GM21423 (cell line): ENCODE data around the gene CROCC2.

Experiments
- ATAC-seq: cut with Tn5 transposase; IDR thresholded peaks from one replicate; pipeline ENCODE4 v1.9.1; 2021; ENCODE audit warnings: mild to moderate bottlenecking, moderate library complexity; ENCODE audit not compliant: unreplicated experiment

The CROCC2 gene

GRCh38 chr2:240954436-240955305 is 48.5 kb downstream of the CROCC2 start:
- no peak for ATAC-seq

- ATAC-seq: no peak
These were observed 49.4 kb downstream of the CROCC2 start for GRCh38 chr2:240955306-240956170.

- no peak for ATAC-seq
These were observed 50.2 kb downstream of the CROCC2 start for GRCh38 chr2:240956171-240956934.

GRCh38 chr2:240956935-240957655 is 51.0 kb downstream of the CROCC2 start:
- ATAC-seq: no peak

- ATAC-seq: no peak
These were observed 51.7 kb downstream of the CROCC2 start for GRCh38 chr2:240957656-240958365.

GRCh38 chr2:240958366-240959213 is 52.5 kb downstream of the CROCC2 start:
- ATAC-seq: no peak

GRCh38 chr2:240959214-240959940 is 53.2 kb downstream of the CROCC2 start:
- no peak for ATAC-seq

GRCh38 chr2:240959941-240960308 is 53.8 kb downstream of the CROCC2 start:
- no peak for ATAC-seq

GRCh38 chr2:240960309-240960970 is 54.3 kb downstream of the CROCC2 start:
- ATAC-seq: no peak

GRCh38 chr2:240960971-240961876 is 55.1 kb downstream of the CROCC2 start:
- no peak for ATAC-seq

GRCh38 chr2:240961910-240962299 is 55.8 kb downstream of the CROCC2 start:
- no peak for ATAC-seq

- ATAC-seq: no peak
These were observed 56.3 kb downstream of the CROCC2 start for GRCh38 chr2:240962300-240963064.

GRCh38 chr2:240963065-240963867 is 57.1 kb downstream of the CROCC2 start:
- no peak for ATAC-seq

- no peak for ATAC-seq
These were observed 58.0 kb downstream of the CROCC2 start for GRCh38 chr2:240963868-240964703.
